ENCODE data around the gene UBASH3B.
A peak's percentile ranks its signal among the peaks of the same experiment; 100 is the strongest.
"Not testable (repeated sequence)": the region's sequence is repeated elsewhere in the genome, so short reads cannot be mapped to it uniquely, and the experiment has no call there.

UBASH3B gene

GRCh38 chr11:122821169-122821568 is 165.6 kb downstream of the UBASH3B start:
- no peak for DNase-seq

- no peak for DNase-seq
These were observed 166.7 kb downstream of the UBASH3B start for GRCh38 chr11:122822241-122822640.

GRCh38 chr11:122823564-122823963 is 168.0 kb downstream of the UBASH3B start:
- DNase-seq = no peak

- DNase-seq = not testable (repeated sequence)
These were observed 173.8 kb downstream of the UBASH3B start for GRCh38 chr11:122829371-122829770.

- DNase-seq = not testable (repeated sequence)
These were observed 176.8 kb downstream of the UBASH3B start for GRCh38 chr11:122832297-122832696.

GRCh38 chr11:122832721-122833470 is 177.4 kb downstream of the UBASH3B start:
- DNase-seq = no peak

- no peak for DNase-seq
These were observed 178.4 kb downstream of the UBASH3B start for GRCh38 chr11:122833846-122834464.

- DNase-seq = no peak
These were observed 181.4 kb downstream of the UBASH3B start for GRCh38 chr11:122836916-122837315.

- no peak for DNase-seq
These were observed 182.2 kb downstream of the UBASH3B start for GRCh38 chr11:122837528-122838346.

- DNase-seq = peak; percentile 60 to 67
These were observed 188.0 kb downstream of the UBASH3B start for GRCh38 chr11:122843281-122844141.

- DNase-seq = peak in 1 of 2 donors; percentile 14
These were observed 191.9 kb downstream of the UBASH3B start for GRCh38 chr11:122847466-122847865.

GRCh38 chr11:122848186-122848585 is 192.7 kb downstream of the UBASH3B start:
- no peak for DNase-seq

GRCh38 chr11:122850076-122850631 is 194.6 kb downstream of the UBASH3B start:
- DNase-seq = peak; percentile 58 to 65

GRCh38 chr11:122851366-122851966 is 195.9 kb downstream of the UBASH3B start:
- DNase-seq = peak; percentile 41 to 62

GRCh38 chr11:122852074-122852795 is 196.7 kb downstream of the UBASH3B start:
- DNase-seq = peak in 1 of 2 donors; percentile 44

GRCh38 chr11:122852796-122853160 is 197.3 kb downstream of the UBASH3B start:
- DNase-seq = no peak

- no peak for DNase-seq
These were observed 197.7 kb downstream of the UBASH3B start for GRCh38 chr11:122853261-122853660.

- DNase-seq = peak; percentile 45 to 78
These were observed 198.5 kb downstream of the UBASH3B start for GRCh38 chr11:122853971-122854446.

GRCh38 chr11:122861631-122862030 is 206.1 kb downstream of the UBASH3B start:
- no peak for DNase-seq

- no peak for DNase-seq
These were observed 206.6 kb downstream of the UBASH3B start for GRCh38 chr11:122862091-122862490.

- DNase-seq = not testable (repeated sequence)
These were observed 207.6 kb downstream of the UBASH3B start for GRCh38 chr11:122863154-122863553.

All from CD4-positive, alpha-beta T cell treated with Interleukin-1 beta for 1 hour (primary cell).